HG03103 (cell line): ENCODE data around the gene EZH1.

Experiments
- ATAC-seq: cut with Tn5 transposase; IDR thresholded peaks from one replicate; pipeline ENCODE4 v1.9.1; 2021; ENCODE audit warnings: low read depth; ENCODE audit not compliant: unreplicated experiment

Gene EZH1

DNA sequence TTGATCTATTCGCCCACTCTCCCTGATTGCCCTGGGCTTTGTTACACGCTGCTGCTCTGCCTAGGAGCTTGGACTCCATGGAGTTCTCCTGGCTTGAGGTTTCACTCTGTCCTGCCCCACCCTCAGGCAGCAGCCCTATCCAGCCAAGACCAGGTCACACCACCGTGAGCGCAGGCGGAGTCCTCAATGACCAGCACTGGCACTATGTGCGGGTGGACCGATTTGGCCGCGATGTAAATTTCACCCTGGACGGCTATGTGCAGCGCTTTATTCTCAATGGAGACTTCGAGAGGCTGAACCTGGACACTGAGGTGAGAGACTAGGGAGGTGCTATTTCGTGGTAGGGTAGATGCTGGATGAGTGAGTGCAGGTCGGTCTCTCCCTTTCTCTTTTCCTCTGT is 59.0 kb downstream of the EZH1 start:
- no peak for ATAC-seq

DNA sequence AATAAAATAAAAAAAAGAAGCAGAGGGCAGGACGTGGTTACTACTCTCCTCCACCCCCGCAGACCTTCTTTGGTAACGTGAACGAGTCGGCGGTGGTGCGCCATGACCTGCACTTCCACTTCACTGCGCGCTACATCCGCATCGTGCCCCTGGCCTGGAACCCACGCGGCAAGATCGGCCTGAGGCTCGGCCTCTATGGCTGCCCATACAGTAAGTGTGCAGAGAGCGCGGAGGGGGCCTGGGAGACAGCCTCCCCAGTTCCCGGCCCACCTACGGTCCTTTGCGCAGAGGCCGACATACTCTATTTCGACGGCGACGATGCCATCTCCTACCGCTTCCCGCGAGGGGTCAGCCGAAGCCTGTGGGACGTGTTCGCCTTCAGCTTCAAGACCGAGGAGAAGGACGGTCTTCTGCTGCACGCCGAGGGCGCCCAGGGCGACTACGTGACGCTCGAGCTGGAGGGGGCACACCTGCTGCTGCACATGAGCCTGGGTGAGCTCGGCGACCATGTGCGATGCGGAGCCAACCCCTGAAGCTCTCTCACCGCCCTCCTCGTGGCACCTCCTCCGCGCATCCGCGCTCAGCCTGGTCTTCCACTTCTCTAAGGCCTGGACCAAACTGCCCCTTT is 59.8 kb downstream of the EZH1 start:
- no peak for ATAC-seq

DNA sequence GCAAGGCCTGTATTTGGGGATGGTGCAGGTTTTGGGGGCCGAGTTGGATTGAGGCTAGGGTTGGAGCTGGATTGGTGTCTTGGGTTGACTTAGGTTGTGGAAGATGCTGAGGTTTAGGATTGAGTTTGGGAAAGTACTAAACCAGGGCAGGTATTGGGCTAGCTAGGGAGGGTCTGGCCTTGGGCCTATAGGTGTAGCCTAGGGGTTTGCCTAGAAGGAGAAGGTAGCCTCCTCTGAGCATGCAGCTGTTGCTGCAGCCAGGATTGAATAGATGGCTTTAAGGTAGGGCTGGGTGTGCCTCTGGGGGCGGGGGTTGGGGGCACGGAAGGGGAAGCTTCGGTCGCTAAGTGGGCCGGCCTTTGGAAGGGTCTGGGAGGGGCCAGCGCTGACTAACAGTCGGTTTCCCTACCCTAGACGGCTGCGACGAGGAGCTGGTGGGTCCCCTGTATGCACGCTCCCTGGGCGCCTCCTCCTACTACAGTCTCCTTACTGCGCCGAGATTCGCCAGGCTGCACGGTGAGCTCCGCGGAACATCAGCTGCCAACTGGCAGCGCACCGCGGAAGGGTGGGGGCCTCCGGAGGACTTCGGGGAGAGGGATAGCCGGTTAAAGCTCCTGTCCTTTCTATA is 61.3 kb downstream of the EZH1 start:
- no peak for ATAC-seq

DNA sequence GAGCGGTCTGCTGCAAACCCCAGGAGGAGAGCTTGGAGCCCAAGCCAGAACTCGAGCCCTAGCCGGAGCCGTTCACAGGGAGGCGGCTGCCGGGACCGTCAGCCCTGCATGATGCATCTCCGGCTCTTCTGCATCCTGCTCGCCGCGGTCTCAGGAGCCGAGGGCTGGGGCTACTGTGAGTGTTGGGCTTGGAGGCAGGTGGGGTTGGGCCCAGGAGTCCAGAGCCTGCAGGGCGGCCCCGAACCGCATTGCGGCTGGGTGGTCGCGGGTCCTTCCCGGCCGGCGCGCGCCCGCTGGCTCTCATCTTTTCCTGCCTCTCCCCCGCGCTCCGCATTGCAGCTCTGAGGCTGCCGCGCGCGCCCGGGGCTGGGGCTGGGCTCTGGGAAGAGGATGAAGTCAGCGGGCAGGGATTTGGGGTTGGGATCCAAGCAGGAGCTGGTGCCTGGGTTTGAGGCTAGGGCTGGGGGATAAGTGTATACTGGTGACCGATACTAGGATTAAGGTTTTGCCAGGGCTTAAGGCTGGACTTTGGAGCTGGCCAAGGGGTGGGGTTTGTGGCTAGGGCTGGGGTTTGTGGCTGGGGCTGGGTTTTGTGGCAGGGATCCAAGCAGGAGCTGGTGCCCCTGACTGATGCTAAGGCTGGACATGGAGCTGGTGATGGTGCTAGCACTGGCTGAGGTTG is 62.0 kb downstream of the EZH1 start:
- no peak for ATAC-seq

DNA sequence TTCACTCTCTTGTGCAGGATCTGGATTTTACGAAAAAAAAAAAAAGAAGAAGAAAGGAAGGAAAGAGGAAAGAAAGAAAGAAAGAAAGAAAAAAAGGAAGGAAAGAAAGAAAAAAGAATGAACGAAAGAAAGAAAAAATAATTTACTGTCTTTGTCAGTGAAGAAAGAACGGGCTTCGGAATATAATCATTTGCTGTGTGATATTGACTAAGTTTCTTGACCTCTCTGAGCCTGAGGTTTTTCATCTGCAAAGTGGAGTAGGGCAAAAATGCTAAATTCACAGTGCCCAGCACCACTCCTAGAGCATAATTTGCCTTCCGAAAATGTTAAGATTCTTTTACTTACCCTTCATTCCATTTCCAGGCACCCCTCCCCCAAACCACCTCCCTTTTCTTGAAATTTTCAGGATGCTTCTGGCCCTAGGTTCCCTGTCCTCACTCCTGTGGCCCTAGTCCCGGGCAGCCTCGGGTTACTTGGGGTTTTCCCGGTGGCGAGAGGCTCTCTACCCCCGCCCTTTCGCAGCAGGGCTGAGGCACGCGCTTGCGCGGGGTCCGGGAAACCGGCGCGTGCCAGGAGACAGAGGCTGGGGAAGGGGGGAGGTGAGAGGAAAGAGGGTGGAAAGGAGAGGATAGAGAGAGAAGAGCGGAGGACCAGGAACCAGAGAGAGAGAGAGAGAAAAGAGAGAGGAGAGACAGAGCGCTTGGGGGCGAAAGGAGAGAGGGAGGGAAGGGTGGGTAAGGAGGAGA is 62.7 kb downstream of the EZH1 start, which contains the start of gene CNTNAP1:
Gene CNTNAP1 (plus strand): TSS at position 556 of the 746 bp plus-strand sequence. CDS start 299 bp downstream, outside the sequence.
- ATAC-seq = no peak

DNA sequence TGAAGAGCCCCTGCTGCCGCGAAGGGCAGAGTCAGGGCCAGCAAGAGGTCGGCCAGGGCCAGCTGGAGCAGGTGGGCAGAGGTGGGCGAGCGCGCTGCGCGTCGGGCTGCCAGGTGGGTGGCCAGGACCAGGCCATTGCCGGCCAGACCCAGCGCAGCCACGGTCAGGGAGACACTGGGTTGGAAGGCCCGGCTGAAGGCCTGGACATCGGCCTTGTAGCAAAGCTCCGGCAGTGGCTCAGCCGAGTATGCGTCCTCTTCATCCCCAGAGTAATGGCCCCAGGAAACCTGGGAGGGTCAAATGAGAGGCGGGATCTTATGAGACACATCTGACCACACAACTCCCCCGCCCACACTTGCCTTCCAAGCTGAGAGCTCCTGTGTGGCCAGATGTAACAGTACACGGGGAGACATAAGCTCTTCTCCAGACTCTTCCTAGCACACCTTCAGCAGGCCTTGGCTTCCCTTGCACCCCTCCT is 64.5 kb downstream of the EZH1 start:
- no peak for ATAC-seq

DNA sequence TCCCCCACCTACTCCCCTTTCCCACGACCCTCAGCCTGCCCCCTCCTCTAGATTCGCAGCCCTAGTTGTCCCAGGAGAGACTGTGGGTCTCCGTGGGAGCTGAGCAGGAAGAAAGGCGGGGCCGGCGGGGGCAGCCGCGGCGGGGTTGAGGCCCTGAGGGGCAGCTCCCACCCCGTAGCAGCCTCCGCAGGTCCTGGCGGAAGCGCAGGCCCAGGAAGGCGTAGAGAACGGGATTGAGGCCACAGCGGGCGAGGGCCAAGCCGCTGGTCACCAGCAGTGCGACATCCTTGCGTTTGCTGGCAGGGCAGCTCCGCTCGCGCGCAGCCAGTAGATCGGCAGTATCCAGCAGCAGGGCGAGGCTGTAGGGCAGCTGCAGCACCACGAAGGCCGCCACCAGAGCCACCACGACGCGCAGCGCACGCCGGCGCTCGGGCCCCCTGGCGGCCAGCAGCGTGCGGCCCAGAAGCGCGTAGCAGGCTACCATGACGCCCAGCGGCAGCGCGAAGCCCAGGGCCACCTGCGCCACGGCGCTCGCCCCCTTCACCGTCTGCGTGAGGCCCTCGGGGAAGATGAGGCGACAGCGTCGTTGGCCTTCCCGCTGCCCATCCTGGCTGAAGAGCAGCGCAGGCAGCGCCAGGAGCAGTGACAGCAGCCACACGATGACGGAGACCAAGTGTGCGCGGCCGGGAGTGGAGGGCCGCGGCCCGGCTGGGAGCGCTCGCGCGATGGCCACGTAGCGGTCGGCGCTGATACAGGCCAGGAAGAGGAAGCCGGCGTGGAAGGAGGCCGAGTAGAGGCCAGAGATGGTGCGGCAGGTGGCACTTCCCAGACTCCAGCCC is 65.1 kb downstream of the EZH1 start:
- no peak for ATAC-seq

DNA sequence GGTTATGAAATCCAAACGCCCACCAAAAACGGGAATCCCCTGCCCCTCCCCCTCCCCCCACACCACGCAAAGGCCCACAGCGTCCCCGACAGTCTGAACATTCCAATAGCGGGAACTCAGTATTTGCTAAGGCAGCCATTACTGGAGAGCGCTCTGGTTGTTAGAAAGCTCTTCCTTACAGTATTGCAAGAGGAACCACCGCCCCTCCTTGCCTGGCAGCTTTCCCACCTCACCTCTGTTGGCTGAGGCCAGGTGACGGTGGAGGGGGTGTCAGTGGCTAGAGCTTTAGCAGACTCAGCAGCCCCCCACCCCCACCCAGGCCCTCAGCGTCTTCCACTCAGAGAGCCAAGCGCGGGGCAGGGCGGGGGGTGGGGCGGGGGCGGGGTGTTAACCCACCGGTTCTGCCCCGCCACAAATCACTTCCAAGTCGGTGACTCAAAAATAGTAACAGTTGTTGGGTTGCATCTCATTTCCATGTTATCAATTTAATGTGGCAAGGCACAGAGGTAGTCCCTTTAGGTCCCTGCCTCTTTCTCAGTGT is 65.8 kb downstream of the EZH1 start:
- no peak for ATAC-seq

DNA sequence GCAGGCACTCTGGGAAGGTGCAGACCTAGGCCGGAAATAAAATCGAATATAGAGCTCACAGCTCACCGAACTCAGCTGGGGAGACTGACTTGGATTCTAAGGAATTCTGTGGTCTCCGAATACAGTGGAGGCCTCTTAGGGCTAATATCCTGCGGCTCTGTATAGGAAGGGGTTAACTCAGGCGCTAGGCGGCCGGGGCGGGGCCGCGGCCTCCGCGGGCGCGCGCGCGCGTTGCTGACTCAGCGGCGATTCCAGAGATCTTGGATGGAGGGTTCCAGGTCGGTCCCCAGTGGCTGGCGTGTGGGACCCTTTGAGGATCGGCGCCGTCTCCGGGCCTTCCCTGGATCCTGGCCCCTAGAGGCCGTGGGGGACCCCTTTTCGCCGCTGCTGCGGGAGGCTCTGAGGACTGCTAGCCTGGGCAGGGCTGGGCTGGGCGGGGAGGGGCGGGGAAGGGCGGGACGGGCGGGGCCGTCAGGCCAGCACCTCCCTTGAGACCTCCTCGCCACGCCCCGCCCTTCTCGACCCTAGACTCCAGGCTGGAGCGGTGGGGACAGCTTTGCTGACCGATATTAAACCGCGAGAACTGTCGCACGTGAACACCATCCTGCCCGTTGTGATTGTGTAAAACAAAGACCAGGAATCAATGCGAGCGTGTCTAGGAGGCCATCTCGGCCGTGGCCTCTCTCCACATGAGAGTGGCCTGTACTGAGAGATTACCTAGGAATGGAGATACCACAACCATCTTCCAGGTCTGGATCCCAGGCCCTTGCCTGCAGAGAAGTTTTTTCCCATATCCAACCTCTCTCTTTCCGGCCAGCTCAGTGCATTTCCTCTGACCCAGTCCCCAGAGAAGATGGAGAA is 66.7 kb downstream of the EZH1 start:
- ATAC-seq = no peak

DNA sequence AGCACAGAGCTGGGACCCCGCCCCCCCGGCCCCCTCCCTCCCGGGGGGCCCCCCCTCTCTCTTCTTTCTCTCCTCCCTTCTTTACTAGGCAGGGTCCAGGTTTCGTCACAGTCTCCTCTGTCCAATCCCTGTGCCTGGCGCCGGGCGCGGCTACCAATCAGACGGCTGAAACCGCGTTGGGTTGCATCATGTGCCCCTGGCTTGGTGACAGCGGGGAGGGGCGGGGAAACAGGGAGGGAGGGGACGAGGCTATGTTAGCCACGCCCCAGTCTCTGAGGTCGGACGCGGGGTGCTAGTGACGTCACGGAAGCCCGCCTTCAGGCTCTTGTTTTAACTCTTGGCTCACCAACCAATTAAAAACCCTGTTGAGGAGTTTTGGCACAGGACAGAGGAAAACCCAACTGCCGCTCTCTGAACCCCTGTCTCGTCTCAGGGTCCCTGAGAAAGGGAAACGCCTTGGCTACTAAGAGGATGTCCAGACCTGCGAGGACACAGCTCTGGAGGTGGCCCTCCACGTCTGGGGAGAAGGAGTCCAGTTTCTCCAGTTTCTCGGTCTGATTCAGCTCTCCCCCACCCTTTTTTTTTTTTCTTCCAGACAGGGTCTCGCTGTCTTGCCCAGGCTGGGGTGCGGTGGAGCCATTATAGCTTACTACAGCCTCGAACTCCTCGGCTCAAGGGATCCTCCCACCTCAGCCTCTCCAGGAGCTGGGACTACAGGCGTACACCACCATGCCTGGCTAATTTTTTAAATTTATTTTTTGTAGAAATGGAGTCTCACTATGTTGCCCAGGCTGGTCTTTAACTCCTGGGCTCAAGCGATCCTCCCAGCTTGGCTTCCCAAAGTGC is 67.6 kb downstream of the EZH1 start:
- ATAC-seq = peak; percentile 53

DNA sequence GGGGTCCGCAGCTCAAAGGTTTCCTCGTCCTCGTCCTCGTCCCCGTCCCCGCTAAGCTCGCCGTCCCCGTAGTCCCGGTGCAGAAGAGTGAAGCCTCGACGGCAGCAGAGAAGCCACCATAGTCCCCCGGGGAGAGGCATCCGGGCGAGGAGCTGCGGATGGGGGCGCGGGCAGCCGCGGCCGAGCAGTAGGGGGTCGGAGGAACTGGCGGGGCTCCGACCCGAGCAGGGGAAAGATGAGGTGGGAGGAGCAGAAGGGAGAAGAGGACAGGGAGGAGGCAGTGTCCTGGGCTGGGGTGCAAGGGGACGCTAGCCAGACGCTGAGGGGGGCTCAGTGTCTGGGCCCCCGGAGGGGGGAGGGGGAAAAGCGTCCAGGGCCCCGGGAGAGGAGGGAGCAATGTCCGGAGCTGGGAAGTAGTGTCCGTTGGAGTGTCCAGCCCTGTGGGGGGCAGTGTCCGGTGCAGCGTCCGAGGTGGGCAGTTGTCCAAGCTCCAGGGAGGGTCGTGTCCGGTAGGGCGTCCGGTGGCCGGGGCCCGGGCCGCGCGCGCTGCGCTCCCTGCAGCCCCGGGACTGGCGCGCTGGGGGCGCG is 68.3 kb downstream of the EZH1 start, which contains the start of gene PLEKHH3:
Gene PLEKHH3 (minus strand): TSS at position 571 of the 588 bp plus-strand sequence. CDS start 431 bp downstream, at position 140.
- no peak for ATAC-seq

DNA sequence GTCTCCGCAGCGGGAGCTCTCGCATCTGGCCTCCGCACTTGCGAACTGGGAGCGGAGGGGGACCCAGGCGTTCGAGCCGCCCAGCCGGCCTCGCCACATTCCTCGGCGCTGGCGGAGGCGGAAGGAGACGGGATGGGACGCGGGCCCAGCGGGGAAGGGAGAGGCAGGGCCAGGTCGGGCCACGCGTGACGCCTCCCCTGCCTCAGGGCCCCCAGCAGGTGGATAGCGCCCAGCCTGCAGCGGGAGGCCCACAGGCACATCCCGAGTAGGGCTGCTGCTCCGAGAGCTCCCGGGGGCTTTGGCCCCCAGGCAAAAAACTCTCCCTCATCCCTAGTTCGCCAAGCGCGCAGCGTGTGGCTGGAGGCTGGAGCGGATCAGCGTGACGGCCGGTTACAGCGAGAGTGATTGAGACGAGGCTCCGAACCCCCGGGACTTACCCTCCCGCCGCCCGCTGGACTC is 68.8 kb downstream of the EZH1 start:
- ATAC-seq = no peak

DNA sequence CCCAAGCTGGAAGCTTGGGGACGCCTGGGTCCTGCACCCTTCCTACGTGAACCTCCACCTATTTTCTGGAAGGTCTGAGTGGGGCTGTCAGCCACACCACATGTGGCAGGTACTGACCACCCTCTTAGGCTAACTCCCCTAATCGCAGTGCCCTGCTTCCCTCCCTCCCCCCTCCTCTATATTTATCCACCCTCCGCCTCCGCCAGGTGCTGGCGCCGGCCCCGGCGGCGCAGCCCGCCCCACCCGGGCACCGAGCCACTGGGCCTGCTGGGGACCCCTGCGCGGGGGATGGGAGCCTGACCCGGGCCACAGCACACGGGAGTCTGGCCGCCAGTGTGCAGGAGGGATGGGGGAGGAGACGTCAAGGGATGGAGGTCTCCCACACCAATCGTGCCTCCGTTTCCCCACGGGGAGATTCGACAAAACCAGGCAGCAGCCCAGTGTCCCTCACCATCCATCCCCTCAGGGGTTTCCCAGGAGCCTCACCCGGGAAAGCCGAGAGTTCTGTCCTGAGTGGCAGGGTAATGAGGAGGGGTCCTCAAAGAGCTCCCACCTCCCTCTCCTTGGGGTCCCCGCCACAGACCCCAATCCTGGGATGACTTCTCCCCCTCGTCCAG is 69.4 kb downstream of the EZH1 start:
- ATAC-seq = no peak

DNA sequence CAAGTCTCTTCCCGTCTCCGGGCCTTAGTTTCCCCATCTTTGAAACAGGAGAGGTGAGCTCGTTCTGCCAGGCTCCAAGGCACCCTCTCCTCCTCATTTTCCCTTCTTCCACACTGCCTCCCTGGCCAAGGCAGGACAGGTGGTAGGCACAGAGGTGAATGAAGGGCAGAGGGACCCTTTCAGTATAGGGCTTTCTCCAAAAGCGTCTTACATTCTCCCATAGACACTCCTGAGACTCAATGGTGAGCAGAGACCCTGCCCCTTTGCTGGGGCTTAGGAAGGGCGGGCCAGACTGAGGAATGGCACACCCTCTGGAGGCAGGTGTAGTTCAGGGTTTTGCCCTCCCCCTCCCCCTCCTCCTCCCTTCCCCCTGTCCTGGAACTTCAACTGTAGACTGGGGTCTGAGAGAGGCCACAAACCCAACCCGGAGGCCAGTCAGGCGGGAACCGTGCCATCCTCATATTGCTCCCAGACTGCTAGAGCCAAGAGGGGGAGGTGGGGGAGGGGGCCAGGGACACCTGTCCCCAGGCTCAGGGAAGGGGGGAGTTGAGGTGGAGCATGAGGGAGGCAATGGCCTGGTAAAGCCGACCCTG is 70.0 kb downstream of the EZH1 start:
- no peak for ATAC-seq

DNA sequence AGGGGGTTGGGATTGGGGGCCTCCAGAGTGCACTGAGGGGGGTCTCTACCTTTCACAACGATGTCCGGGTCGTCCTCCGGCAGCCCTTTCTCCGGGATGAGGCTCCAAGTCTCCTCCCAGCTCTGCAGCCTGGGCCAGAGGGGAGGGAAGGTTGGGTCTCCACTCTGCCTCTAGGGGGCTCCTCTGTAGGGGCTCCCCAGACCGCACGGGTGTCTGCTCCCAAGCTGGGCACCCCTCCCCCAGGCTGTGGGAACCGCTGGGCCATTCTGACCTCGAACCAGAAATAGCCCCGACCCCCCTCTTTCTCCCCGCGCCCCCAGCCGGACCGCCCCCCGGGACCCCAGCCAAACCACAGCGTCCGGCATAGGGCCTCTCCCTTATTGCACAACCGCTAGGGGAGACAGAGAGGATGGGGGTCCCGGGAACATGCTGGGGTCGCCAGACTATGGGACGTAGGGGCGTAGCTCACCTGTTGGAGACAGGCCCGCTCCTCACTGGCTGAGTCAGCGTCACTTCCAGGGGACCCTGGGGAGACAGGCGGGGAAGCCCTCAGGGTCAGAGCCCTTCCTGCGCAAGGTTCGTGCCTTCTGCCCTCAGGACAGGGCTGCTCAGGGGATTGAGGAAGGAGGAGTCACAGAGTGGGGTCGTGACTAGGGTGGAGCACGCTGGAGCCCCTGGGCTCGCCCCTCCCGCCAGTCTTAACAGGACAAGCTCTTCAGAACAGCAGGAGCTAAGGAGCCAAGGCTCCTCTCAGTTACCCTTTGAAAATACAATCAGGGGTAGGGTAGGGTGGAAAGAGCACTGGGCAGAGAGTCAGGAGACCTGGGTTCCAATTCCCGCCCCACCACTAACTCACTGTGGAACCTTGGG is 70.7 kb downstream of the EZH1 start:
- ATAC-seq = no peak
